HG02973 (cell line): Measurements from ENCODE around the gene LRMDA.

Experiments
- ATAC-seq: cut with Tn5 transposase; IDR thresholded peaks from one replicate; pipeline ENCODE4 v1.9.1; 2021; ENCODE audit warnings: moderate library complexity; ENCODE audit not compliant: unreplicated experiment

Gene LRMDA

GRCh38 chr10:75936841-75937240 lies 505.4 kb downstream of the LRMDA start:
- no peak for ATAC-seq

GRCh38 chr10:75937823-75938222 lies 506.4 kb downstream of the LRMDA start:
- ATAC-seq: no peak

- no peak for ATAC-seq
Observed at GRCh38 chr10:75938380-75939122, 507.1 kb downstream of the LRMDA start.

GRCh38 chr10:75939541-75939940 lies 508.1 kb downstream of the LRMDA start:
- ATAC-seq: no peak

GRCh38 chr10:75940742-75941141 lies 509.3 kb downstream of the LRMDA start:
- no peak for ATAC-seq

GRCh38 chr10:75941223-75941801 lies 509.9 kb downstream of the LRMDA start:
- no peak for ATAC-seq

- ATAC-seq: no peak
Observed at GRCh38 chr10:75944061-75944460, 512.6 kb downstream of the LRMDA start.

- ATAC-seq: no peak
Observed at GRCh38 chr10:75948583-75948982, 517.2 kb downstream of the LRMDA start.

- no peak for ATAC-seq
Observed at GRCh38 chr10:75950307-75950706, 518.9 kb downstream of the LRMDA start.

GRCh38 chr10:75950997-75951589 lies 519.7 kb downstream of the LRMDA start:
- no peak for ATAC-seq

GRCh38 chr10:75951627-75952026 lies 520.2 kb downstream of the LRMDA start:
- ATAC-seq: no peak

GRCh38 chr10:75952093-75952492 lies 520.7 kb downstream of the LRMDA start:
- ATAC-seq: no peak

GRCh38 chr10:75954486-75954885 lies 523.1 kb downstream of the LRMDA start:
- no peak for ATAC-seq

- ATAC-seq: no peak
Observed at GRCh38 chr10:75955973-75956502, 524.6 kb downstream of the LRMDA start.

GRCh38 chr10:75956624-75957023 lies 525.2 kb downstream of the LRMDA start:
- no peak for ATAC-seq

GRCh38 chr10:75957314-75958120 lies 526.1 kb downstream of the LRMDA start:
- ATAC-seq: no peak

GRCh38 chr10:75959209-75959608 lies 527.8 kb downstream of the LRMDA start:
- ATAC-seq: no peak

GRCh38 chr10:75959912-75960311 lies 528.5 kb downstream of the LRMDA start:
- no peak for ATAC-seq

GRCh38 chr10:75962395-75963061 lies 531.1 kb downstream of the LRMDA start:
- no peak for ATAC-seq

- no peak for ATAC-seq
Observed at GRCh38 chr10:75967491-75967890, 536.1 kb downstream of the LRMDA start.

GRCh38 chr10:75969031-75969430 lies 537.6 kb downstream of the LRMDA start:
- ATAC-seq: no peak
